Natural killer cell (primary cell): ENCODE measurements around the gene TTC31. TPM values are rescaled to one million over a fixed set of nuclear protein-coding genes. Genes with fewer than 3 reads are reported as not detected.

Experiments
- ATAC-seq, 3 donors: fragments of 150-1000 bp in 2 of 3; fragments of 200-7000 bp in 1 of 3; cut with Tn5 transposase; 1 replicate in 1 of 3; 2 replicates in 2 of 3; pipeline ENCODE4 v1.10.0; 2021; ENCODE audit warnings: mild to moderate bottlenecking in 2 of 3, moderate library complexity in 2 of 3
- DNase-seq, 2 donors: peaks; one replicate each; pipeline versions ENCODE4 v3.0.0 to v3.0.0-alpha.2; 2013 to 2021; ENCODE audit warnings: mixed read lengths in 1 of 2
- H3K27ac ChIP-seq: one replicate; pipeline ENCODE4 v1.5.1; 2013; ENCODE audit warnings: mild to moderate bottlenecking, low read length
- H3K27me3 ChIP-seq: one replicate; pipeline ENCODE4 v1.6.1; 2013; ENCODE audit warnings: low read length; ENCODE audit not compliant: control insufficient read depth, insufficient read depth
- H3K36me3 ChIP-seq: one replicate; pipeline ENCODE4 v1.6.1; 2013; ENCODE audit warnings: low read length; ENCODE audit not compliant: control insufficient read depth, insufficient read depth
- H3K4me1 ChIP-seq: one replicate; pipeline ENCODE4 v1.6.1; 2013; ENCODE audit warnings: low read length; ENCODE audit not compliant: control insufficient read depth, insufficient read depth
- H3K4me3 ChIP-seq: one replicate; pipeline ENCODE4 v1.5.1; 2013; ENCODE audit warnings: low read length
- H3K9me3 ChIP-seq: one replicate; pipeline ENCODE4 v1.6.1; 2013; ENCODE audit warnings: low read length; ENCODE audit not compliant: control insufficient read depth, insufficient read depth
- H3K27ac Mint-ChIP-seq, 2 donors: one replicate each; pipeline ENCODE4 v1.8.0; 2022; ENCODE audit warnings: mild to moderate bottlenecking in 2 of 2, mixed read lengths in 2 of 2, moderate library complexity in 1 of 2
- H3K27me3 Mint-ChIP-seq, 2 donors: one replicate each; pipeline ENCODE4 v1.8.0; 2022; ENCODE audit warnings: low read depth in 2 of 2, mixed read lengths in 2 of 2
- H3K36me3 Mint-ChIP-seq: one replicate; pipeline ENCODE4 v1.8.0; 2022; ENCODE audit warnings: mixed read lengths
- H3K4me1 Mint-ChIP-seq, 2 donors: one replicate each; pipeline ENCODE4 v1.8.0; 2022; ENCODE audit warnings: mixed read lengths in 2 of 2
- H3K4me3 Mint-ChIP-seq: one replicate; pipeline ENCODE4 v1.8.0; 2022; ENCODE audit warnings: mild to moderate bottlenecking, moderate library complexity, mixed read lengths
- H3K9me3 Mint-ChIP-seq, 2 donors: one replicate each; pipeline ENCODE4 v1.8.0; 2022; ENCODE audit warnings: mixed read lengths in 2 of 2
- CTCF ChIP-seq: fragments of 200-600 bp; IDR thresholded peaks from one replicate; pipeline ENCODE4 v1.8.0; 2022; ENCODE audit warnings: antibody characterized with exemption
- WGBS: methylation state at CpG from one replicate; pipeline ENCODE4 v1.1.7; 2013; ENCODE audit warnings: missing lambda C conversion rate; ENCODE audit not compliant: insufficient coverage; 5-methylcytosine and 5-hydroxymethylcytosine counted together
- intact Hi-C: fragments of 100-400 bp; cut with micrococcal nuclease; formaldehyde crosslinking; loops from one replicate; pipeline ENCODE4 v1.14.2; 2022
- total RNA-seq, 4 donors: library from RNA; stranded (reverse); fragments of 120-200 nt in 1 of 4; gene quantifications; one replicate each; pipeline versions ENCODE4 v1.2.3 to v1.2.4, GENCODE V29; 2013 to 2022

TTC31 gene
- total RNA-seq, 3 donors from 2014 or later (not counting 1 experiment from before 2014, with no cell fraction given), result 51.3 to 59.7 (median 53.1) TPM

DNA sequence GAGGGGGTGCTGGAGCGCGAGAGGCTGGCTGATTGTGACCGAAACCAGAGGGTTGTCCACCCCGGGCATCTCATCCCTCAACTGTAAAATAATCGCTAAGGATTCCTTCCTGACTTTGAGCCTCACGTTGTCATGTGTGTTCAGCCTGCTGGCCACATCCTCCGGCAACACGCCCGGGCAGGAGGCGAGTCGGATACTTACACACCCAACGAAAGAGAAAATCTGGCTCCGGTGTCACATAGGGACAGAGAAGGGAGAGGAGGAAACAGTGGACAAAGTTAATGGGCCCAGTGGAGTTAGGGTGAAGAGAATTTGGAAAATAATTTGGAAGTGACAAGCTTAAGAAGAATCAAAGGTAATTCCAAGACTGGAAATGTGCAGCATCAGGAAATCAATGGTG lies 33.8 kb downstream of the TTC31 start:
- H3K36me3 ChIP-seq, result no peaks in the 10 kb centered on the region

GRCh38 chr2:74522516-74522915 lies 39.6 kb downstream of the TTC31 start:
- Mint-ChIP-seq H3K36me3 (peaks cover 10% of the 10 kb centered on the region), H3K9me3 (no peaks in the 10 kb centered on the region), H3K4me3 (no peak overlapping the region), H3K27ac (no peak overlapping the region), H3K27me3 (peaks cover 28 to 33% of the 10 kb centered on the region in 2 donors), H3K4me1 (peaks cover 0 to 8% of the 10 kb centered on the region in 2 donors)
- no peaks in the 10 kb centered on the region for H3K4me1 ChIP-seq
- intact Hi-C loops, result no loop called here
- TF ChIP-seq CTCF, result no peak
- no peak overlapping the region for H3K4me3 ChIP-seq
- no peak overlapping the region for H3K27ac ChIP-seq
- WGBS, result 81% methylated on average over 3 of the region's 3 CpGs
- H3K27me3 ChIP-seq, result peaks cover 17% of the 10 kb centered on the region
- DNase-seq (no peak), ATAC-seq (no peak)
- peaks cover 20% of the 10 kb centered on the region for H3K36me3 ChIP-seq
- no peaks in the 10 kb centered on the region for H3K9me3 ChIP-seq

More for the DNA sequence above, 33.8 kb downstream of the TTC31 start:
- H3K27ac Mint-ChIP-seq, result no peak overlapping the region
- H3K27me3 Mint-ChIP-seq, result peaks cover 68 to 72% of the 10 kb centered on the region in 2 donors
- DNase-seq (no peak), ATAC-seq (no peak)
- Histone ChIP-seq H3K4me1 (peaks cover 31% of the 10 kb centered on the region), H3K4me3 (peak overlapping the region; percentile 21), H3K9me3 (no peaks in the 10 kb centered on the region), H3K27ac (no peak overlapping the region), H3K27me3 (peaks cover 61% of the 10 kb centered on the region)
- peaks cover 10 to 20% of the 10 kb centered on the region in 2 donors for H3K4me1 Mint-ChIP-seq
- H3K4me3 Mint-ChIP-seq, result peak overlapping the region; percentile 86
- intact Hi-C loops, result loop anchor here (1.0 kb wide), 1 partner anchor 13 kb away; the partner anchor contains the start of genes AUP1 and HTRA2
- no peaks in the 10 kb centered on the region for H3K36me3 Mint-ChIP-seq
- H3K9me3 Mint-ChIP-seq, result no peaks in the 10 kb centered on the region
- no peak for TF ChIP-seq CTCF
- 67% methylated on average over 13 of the region's 13 CpGs for WGBS

GRCh38 chr2:74524005-74524404 lies 41.1 kb downstream of the TTC31 start:
- peaks cover 10% of the 10 kb centered on the region for H3K36me3 Mint-ChIP-seq
- no peak overlapping the region for H3K27ac Mint-ChIP-seq
- H3K9me3 Mint-ChIP-seq, result no peaks in the 10 kb centered on the region
- Histone ChIP-seq H3K27me3 (peaks cover 4% of the 10 kb centered on the region), H3K4me3 (no peak overlapping the region), H3K4me1 (peaks cover 13% of the 10 kb centered on the region), H3K36me3 (peaks cover 27% of the 10 kb centered on the region), H3K9me3 (no peaks in the 10 kb centered on the region), H3K27ac (no peak overlapping the region)
- peaks cover 13 to 18% of the 10 kb centered on the region in 2 donors for H3K27me3 Mint-ChIP-seq
- 95% methylated on average over 8 of the region's 9 CpGs for WGBS
- DNase-seq, result no peak
- intact Hi-C loops, result no loop called here
- no peak for TF ChIP-seq CTCF
- peaks cover 12 to 16% of the 10 kb centered on the region in 2 donors for H3K4me1 Mint-ChIP-seq
- no peak overlapping the region for H3K4me3 Mint-ChIP-seq
- ATAC-seq, result no peak
